ENCODE results near the gene TRIM17.

TRIM17 gene

GRCh38 chr1:228457017-228457395 is 40.3 kb upstream of the TRIM17 start:
- H3K9me3 ChIP-seq (ENCODE audit: control insufficient read depth, insufficient read depth, low read depth, low read length), result no peaks in the 10 kb centered on the region
- ChIA-PET POLR2A (interaction anchor here (0.7 to 1.9 kb wide), 14 partner anchors 11 to 375 kb away, joined by 3 to 41 read pairs (median 4); partner anchors contain the start of genes ARF1 and TRIM11), CTCF (interaction anchor here (0.7 to 1.9 kb wide), 8 partner anchors 9 to 189 kb away, joined by 3 to 5 read pairs (median 3); no protein-coding TSS in a partner anchor)
- H3K4me3 ChIP-seq (ENCODE audit: low read depth, low read length), result peak overlapping the region; percentile 85
- peaks cover 6% of the 10 kb centered on the region; the same call in 1 of the 2 replicates for H3K4me1 ChIP-seq (ENCODE audit: control insufficient read depth, insufficient read depth, low read length)
- no peak for TF ChIP-seq ZNF449 (tag by site-specific recombination; IDR thresholded peaks at IDR 0.05)
- TF ChIP-seq ZNF768 (tag by site-specific recombination; IDR thresholded peaks at IDR 0.05), result 0 out of 2 replicates have a peak, but pooled peaks have one; percentile 7
- TF ChIP-seq ZSCAN16 (tag by site-specific recombination; IDR thresholded peaks at IDR 0.05), result peak; percentile 75; the same call in 1 of the 2 replicates
- peak; percentile 72 for TF ChIP-seq ZNF423 (tag by site-specific recombination; IDR thresholded peaks at IDR 0.05)
- TF ChIP-seq ZNF211 (tag by site-specific recombination; IDR thresholded peaks at IDR 0.05; ENCODE audit: low read depth), result no peak
- TF ChIP-seq ZNF324 (tag by site-specific recombination; IDR thresholded peaks at IDR 0.05), result no peak
- TF ChIP-seq ZNF660 (tag by site-specific recombination; IDR thresholded peaks at IDR 0.05), result 0 out of 2 replicates have a peak, but pooled peaks have one; percentile 2
- TF ChIP-seq ZNF157 (tag by site-specific recombination; IDR thresholded peaks at IDR 0.05), result no peak
- TF ChIP-seq ZBTB20 (tag by site-specific recombination; IDR thresholded peaks at IDR 0.05), result peak; percentile 57; the same call in 1 of the 2 replicates
- H3K27ac ChIP-seq (ENCODE audit: extremely low read depth, low read depth, low read length), result peak overlapping the region; percentile 70
- peaks cover 4 to 9% of the 10 kb centered on the region in 2 experiments; a peak in 2 of 3 replicates for H3K36me3 ChIP-seq (ENCODE audit: control insufficient read depth in 2 of 2, insufficient read depth in 1 of 2, low read length in 2 of 2)

- peaks cover 4 to 9% of the 10 kb centered on the region in 2 experiments; a peak in 2 of 3 replicates for H3K36me3 ChIP-seq (ENCODE audit: control insufficient read depth in 2 of 2, insufficient read depth in 1 of 2, low read length in 2 of 2)
- peak overlapping the region; percentile 85 for H3K4me3 ChIP-seq (ENCODE audit: low read depth, low read length)
- ChIA-PET CTCF (interaction anchor here (0.8 to 1.9 kb wide), 7 partner anchors 8 to 325 kb away, joined by 3 to 8 read pairs (median 4); no protein-coding TSS in a partner anchor), POLR2A (interaction anchor here (1.2 to 1.5 kb wide), 3 partner anchors 16 to 374 kb away, joined by 3 to 5 read pairs (median 4); partner anchors contain the start of genes ARF1 and TRIM11)
- peaks cover 6% of the 10 kb centered on the region; the same call in 1 of the 2 replicates for H3K4me1 ChIP-seq (ENCODE audit: control insufficient read depth, insufficient read depth, low read length)
- no peaks in the 10 kb centered on the region for H3K9me3 ChIP-seq (ENCODE audit: control insufficient read depth, insufficient read depth, low read depth, low read length)
- peak overlapping the region; percentile 70; the same call in 1 of the 2 replicates for H3K27ac ChIP-seq (ENCODE audit: extremely low read depth, low read depth, low read length)
- TF ChIP-seq IKZF3 (tag by site-specific recombination; IDR thresholded peaks at IDR 0.05) (peak; percentile 57), ZBTB48 (tag by site-specific recombination; IDR thresholded peaks at IDR 0.05) (peak; percentile 71; the same call in 1 of the 2 replicates), ZNF670 (tag by site-specific recombination; IDR thresholded peaks at IDR 0.05; ENCODE audit: low read depth) (no peak)
Observed at GRCh38 chr1:228456252-228457016, 39.8 kb upstream of the TRIM17 start.

GRCh38 chr1:228455715-228456114 is 39.1 kb upstream of the TRIM17 start:
- CTCF ChIA-PET, result interaction anchor here (1.1 to 1.9 kb wide), 6 partner anchors 11 to 325 kb away, joined by 3 to 8 read pairs (median 4); no protein-coding TSS in a partner anchor
- H3K4me3 ChIP-seq (ENCODE audit: low read depth, low read length), result peak overlapping the region; percentile 85
- TF ChIP-seq ZNF37A (tag by site-specific recombination; IDR thresholded peaks at IDR 0.05) (no peak), ZNF140 (tag by site-specific recombination; IDR thresholded peaks at IDR 0.05) (no peak), ZNF169 (tag by site-specific recombination; IDR thresholded peaks at IDR 0.05) (no peak), ZNF248 (tag by site-specific recombination; IDR thresholded peaks at IDR 0.05) (no peak), CTCF (tag by site-specific recombination; IDR thresholded peaks at IDR 0.05) (peak; percentile 28; the same call in 1 of the 2 replicates), ZNF335 (tag by site-specific recombination; conservative IDR thresholded peaks at IDR 0.05) (peak; percentile 18; the same call in 1 of the 2 replicates), SCRT1 (tag by site-specific recombination; IDR thresholded peaks at IDR 0.05; ENCODE audit: borderline replicate concordance) (no peak), ZNF280D (tag by site-specific recombination; IDR thresholded peaks at IDR 0.05) (no peak), PBX3 (CRISPR knock-in tag; IDR thresholded peaks at IDR 0.05) (no peak), ZNF366 (tag by site-specific recombination; conservative IDR thresholded peaks at IDR 0.05) (no peak), OSR2 (tag by site-specific recombination; IDR thresholded peaks at IDR 0.05) (no peak)

More at GRCh38 chr1:228455715-228456114, 39.1 kb upstream of the TRIM17 start:
- Histone ChIP-seq H3K27ac (ENCODE audit: extremely low read depth, low read depth, low read length) (no peak overlapping the region), H3K36me3 (ENCODE audit: control insufficient read depth in 2 of 2, insufficient read depth in 1 of 2, low read length in 2 of 2) (peaks cover 4 to 9% of the 10 kb centered on the region in 2 experiments; a peak in 2 of 3 replicates), H3K9me3 (ENCODE audit: control insufficient read depth, insufficient read depth, low read depth, low read length) (no peaks in the 10 kb centered on the region), H3K4me1 (ENCODE audit: control insufficient read depth, insufficient read depth, low read length) (peaks cover 6% of the 10 kb centered on the region; the same call in 1 of the 2 replicates)
- POLR2A ChIA-PET, result interaction anchor here (1.5 kb wide), 1 partner anchor 49 kb away, joined by 5 read pairs; the partner anchor contains the start of gene TRIM11

Measured in HEK293 (cell line).